ENCODE results near the gene BMPR1A.

- TF ChIP-seq, protein P1, sequence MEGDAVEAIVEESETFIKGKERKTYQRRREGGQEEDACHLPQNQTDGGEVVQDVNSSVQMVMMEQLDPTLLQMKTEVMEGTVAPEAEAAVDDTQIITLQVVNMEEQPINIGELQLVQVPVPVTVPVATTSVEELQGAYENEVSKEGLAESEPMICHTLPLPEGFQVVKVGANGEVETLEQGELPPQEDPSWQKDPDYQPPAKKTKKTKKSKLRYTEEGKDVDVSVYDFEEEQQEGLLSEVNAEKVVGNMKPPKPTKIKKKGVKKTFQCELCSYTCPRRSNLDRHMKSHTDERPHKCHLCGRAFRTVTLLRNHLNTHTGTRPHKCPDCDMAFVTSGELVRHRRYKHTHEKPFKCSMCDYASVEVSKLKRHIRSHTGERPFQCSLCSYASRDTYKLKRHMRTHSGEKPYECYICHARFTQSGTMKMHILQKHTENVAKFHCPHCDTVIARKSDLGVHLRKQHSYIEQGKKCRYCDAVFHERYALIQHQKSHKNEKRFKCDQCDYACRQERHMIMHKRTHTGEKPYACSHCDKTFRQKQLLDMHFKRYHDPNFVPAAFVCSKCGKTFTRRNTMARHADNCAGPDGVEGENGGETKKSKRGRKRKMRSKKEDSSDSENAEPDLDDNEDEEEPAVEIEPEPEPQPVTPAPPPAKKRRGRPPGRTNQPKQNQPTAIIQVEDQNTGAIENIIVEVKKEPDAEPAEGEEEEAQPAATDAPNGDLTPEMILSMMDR (IDR thresholded peaks at IDR 0.05): no peak
- TF ChIP-seq POLR2A (IDR thresholded peaks at IDR 0.05): no peak
Measured at GRCh38 chr10:86718556-86718955, 37.9 kb upstream of the BMPR1A start.

Data from right lobe of liver (tissue), 4 donors.